ENCODE data around the gene SLAMF9.

The SLAMF9 gene

GRCh38 chr1:159972443-159973205, 18.6 kb upstream of the SLAMF9 start:
- TF ChIP-seq JUND (IDR thresholded peaks at IDR 0.05; ENCODE audit: low read depth) = no peak
- in situ Hi-C loops (cut with HindIII; ENCODE audit: low pct_unique_long_range_greater_than_20kb, low sequenced_read_pairs) = no loop called here
- DNase-seq (ENCODE audit: low read depth in 1 of 2, low spot score in 1 of 2) = no peak

DNA sequence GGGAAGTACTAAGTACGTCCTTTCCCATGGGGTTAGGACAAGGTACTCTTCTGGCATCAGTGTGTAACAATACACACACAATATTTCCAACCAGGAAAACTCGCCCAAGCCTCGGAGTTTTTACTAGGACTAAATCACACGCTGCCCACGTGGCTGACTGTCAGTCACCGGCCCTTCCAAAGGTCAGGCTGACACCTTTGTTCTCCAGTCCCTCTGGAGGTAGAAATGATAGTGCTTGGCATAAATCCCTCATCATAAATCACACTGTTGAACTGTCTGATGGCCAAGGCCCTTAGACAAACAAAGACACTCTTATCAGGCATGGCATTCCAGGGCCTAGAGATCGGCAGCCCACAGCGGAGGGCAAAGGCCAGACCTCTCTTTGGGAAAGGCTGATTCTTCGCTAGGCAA, 16.9 kb upstream of the SLAMF9 start:
- TF ChIP-seq JUND (IDR thresholded peaks at IDR 0.05; ENCODE audit: low read depth) = no peak
- DNase-seq (ENCODE audit: low read depth in 1 of 2, low spot score in 1 of 2) = no peak
- in situ Hi-C loops (cut with HindIII; ENCODE audit: low pct_unique_long_range_greater_than_20kb, low sequenced_read_pairs) = no loop called here

DNA sequence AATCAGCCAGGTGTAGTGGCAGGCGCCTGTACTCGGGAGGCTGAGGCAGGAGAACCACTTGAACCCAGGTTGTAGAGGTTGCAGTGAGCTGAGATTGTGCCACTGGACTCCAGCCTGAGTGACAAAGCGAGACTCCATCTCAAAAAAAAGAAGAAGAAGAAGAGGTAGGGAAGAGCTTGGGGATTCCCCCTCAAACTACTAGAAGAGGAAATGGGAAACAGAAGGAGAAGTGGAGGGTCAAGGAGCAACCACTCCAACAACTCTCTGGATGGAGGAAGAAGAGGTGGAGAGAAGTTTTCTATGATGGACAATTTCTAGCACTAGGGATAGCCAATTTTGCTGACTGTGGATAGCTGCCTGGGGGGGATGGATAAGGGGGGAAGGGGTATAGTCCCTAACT, 14.9 kb upstream of the SLAMF9 start:
- no peak for DNase-seq (ENCODE audit: low read depth in 1 of 2, low spot score in 1 of 2)
- no peak for TF ChIP-seq JUND (IDR thresholded peaks at IDR 0.05; ENCODE audit: low read depth)
- in situ Hi-C loops (cut with HindIII; ENCODE audit: low pct_unique_long_range_greater_than_20kb, low sequenced_read_pairs) = no loop called here

GRCh38 chr1:159965263-159965662, 11.2 kb upstream of the SLAMF9 start:
- in situ Hi-C loops (cut with HindIII; ENCODE audit: low pct_unique_long_range_greater_than_20kb, low sequenced_read_pairs) = no loop called here
- no peak for DNase-seq (ENCODE audit: low read depth in 1 of 2, low spot score in 1 of 2)
- TF ChIP-seq JUND (IDR thresholded peaks at IDR 0.05; ENCODE audit: low read depth) = no peak

- in situ Hi-C loops (cut with HindIII; ENCODE audit: low pct_unique_long_range_greater_than_20kb, low sequenced_read_pairs) = no loop called here
- no peak for TF ChIP-seq JUND (IDR thresholded peaks at IDR 0.05; ENCODE audit: low read depth)
- no peak for DNase-seq (ENCODE audit: low read depth in 1 of 2, low spot score in 1 of 2)
Measured at GRCh38 chr1:159964144-159964543, 10.1 kb upstream of the SLAMF9 start.

DNA sequence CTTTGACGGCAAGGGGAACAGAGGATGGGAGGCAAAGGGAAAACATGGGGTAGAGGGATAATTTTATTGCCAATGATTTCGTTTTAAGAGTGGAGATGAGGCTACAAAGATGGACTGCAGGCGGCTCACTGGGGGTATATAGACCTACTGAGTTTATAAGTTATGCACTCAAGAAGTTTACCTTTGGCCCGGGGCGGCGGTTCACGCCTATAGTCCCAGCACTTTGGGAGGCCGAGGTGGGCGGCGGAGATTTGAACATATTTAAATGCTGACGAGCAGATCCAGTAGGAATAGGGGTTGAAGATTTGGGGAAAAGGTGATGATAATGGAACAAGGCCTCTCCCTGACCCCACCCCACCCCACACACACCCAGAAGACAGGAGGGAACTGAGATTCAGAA, 8.1 kb upstream of the SLAMF9 start:
- TF ChIP-seq JUND (IDR thresholded peaks at IDR 0.05; ENCODE audit: low read depth) = no peak
- in situ Hi-C loops (cut with HindIII; ENCODE audit: low pct_unique_long_range_greater_than_20kb, low sequenced_read_pairs) = no loop called here
- no peak for DNase-seq (ENCODE audit: low read depth in 1 of 2, low spot score in 1 of 2)

DNA sequence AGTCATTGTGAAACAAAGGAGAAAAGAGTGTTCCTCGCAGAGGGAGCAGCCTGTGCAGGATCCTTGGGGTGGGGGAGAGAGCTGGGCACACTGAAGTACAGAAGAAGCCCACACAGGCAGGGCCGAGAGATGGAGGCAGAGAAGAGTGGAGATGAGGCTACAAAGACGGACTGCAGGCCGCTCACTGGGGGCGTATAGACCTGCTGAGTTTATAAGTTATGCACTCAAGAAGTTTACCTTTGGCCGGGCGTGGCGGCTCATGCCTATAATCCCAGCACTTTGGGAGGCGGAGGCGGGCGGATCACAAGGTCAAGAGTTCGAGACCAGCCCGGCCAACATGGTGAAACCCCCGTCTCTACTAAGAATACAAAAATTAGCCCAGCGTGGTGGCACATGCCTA, 7.6 kb upstream of the SLAMF9 start:
- no peak for TF ChIP-seq JUND (IDR thresholded peaks at IDR 0.05; ENCODE audit: low read depth)
- in situ Hi-C loops (cut with HindIII; ENCODE audit: low pct_unique_long_range_greater_than_20kb, low sequenced_read_pairs) = no loop called here

DNA sequence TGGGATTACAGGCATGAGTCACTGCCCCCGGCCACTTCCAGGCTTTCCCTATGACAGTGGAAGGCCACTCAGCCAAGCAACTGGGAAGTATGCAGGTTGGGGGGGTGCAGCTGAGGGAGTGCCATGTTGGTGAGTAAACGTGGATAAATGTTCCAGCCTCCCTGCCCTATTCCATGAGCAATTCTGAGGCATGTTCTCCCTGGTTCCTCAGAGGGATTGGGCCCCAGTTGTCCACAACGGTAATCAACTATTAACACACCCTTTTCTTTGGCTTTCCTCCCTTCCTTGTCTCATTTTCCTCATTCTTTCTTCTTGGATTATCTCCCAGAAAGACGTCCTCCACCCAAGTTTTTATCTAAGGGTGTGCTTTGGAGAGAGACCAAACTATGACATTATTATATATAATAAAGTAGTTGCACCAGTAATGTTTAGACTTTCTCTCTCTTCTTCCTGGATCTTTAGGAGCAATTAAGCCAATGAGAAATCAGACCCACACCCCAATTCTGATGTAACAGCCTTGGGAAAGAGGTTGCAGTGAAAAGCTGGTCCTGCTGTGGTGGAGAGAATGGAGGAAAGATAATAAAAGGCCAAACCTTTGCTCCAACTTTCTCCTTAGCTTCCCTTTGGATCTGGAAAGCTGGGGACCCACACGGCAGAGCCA, 6.8 kb upstream of the SLAMF9 start:
- TF ChIP-seq JUND (IDR thresholded peaks at IDR 0.05; ENCODE audit: low read depth) = no peak
- in situ Hi-C loops (cut with HindIII; ENCODE audit: low pct_unique_long_range_greater_than_20kb, low sequenced_read_pairs) = no loop called here
- no peak for DNase-seq (ENCODE audit: low read depth in 1 of 2, low spot score in 1 of 2)

More for the DNA sequence above, 7.6 kb upstream of the SLAMF9 start:
- DNase-seq (ENCODE audit: low read depth in 1 of 2, low spot score in 1 of 2) = no peak

- TF ChIP-seq JUND (IDR thresholded peaks at IDR 0.05; ENCODE audit: low read depth) = no peak
Measured at GRCh38 chr1:159959451-159959850, 5.4 kb upstream of the SLAMF9 start.

DNA sequence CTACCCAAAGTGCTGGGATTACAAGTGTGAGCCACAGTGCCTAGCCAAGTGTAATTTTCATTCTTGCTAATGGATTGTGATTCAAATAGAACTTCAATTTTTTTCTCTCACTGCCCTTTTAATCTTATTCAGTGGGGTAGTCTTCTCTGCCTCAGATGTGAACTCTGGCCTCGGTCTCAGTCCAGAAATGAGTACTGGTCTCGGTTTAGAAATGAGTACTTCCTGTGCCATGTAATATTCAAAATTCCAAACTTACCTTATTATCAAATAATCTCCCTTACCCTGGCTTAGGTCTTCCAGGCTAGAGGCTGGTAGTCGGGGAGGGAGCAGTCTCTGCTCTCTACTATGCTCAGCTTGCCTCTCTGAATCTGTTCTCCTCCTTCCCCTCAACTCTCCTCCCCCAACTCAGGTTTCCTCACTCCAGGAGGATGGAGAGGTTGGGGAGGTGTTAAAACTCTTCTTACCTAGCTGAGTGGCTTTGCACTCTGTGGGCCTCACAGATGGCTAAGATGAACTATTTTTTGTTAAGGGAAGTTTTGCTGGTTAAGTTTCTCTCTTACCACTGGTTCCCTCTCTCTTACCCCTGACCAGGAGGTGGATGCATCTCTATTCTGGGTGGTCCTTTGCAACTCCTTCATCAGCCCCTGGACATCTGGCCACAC, 4.8 kb upstream of the SLAMF9 start:
- DNase-seq (ENCODE audit: low read depth in 1 of 2, low spot score in 1 of 2) = no peak
- no peak for TF ChIP-seq JUND (IDR thresholded peaks at IDR 0.05; ENCODE audit: low read depth)
- in situ Hi-C loops (cut with HindIII; ENCODE audit: low pct_unique_long_range_greater_than_20kb, low sequenced_read_pairs) = no loop called here

More at GRCh38 chr1:159959451-159959850, 5.4 kb upstream of the SLAMF9 start:
- DNase-seq (ENCODE audit: low read depth in 1 of 2, low spot score in 1 of 2) = peak in 1 of 2 experiments; percentile 95
- in situ Hi-C loops (cut with HindIII; ENCODE audit: low pct_unique_long_range_greater_than_20kb, low sequenced_read_pairs) = no loop called here

- DNase-seq (ENCODE audit: low read depth in 1 of 2, low spot score in 1 of 2) = peak in 1 of 2 experiments; percentile 56
- TF ChIP-seq JUND (IDR thresholded peaks at IDR 0.05; ENCODE audit: low read depth) = no peak
- in situ Hi-C loops (cut with HindIII; ENCODE audit: low pct_unique_long_range_greater_than_20kb, low sequenced_read_pairs) = no loop called here
Measured at GRCh38 chr1:159957824-159958268, 3.8 kb upstream of the SLAMF9 start.

DNA sequence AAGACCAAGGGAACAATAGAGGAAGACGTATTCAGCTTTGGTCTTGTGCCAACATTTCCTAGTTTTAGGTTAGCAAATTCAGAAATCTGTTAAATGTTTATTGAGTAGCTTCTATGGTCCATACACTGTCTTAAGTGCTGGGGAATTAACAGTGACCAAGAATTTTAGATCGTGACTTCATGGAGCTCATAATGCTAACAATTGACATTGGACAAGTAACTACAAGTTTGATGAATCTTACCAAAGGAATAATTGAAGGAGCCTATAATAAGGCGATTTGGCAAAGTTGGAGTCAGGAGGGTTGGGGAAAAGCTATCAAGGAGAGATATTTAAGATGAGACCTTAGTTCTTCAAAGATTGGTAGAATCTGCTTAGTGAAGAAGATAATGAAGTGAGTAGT, 1.4 kb upstream of the SLAMF9 start:
- TF ChIP-seq JUND (IDR thresholded peaks at IDR 0.05; ENCODE audit: low read depth) = no peak
- in situ Hi-C loops (cut with HindIII; ENCODE audit: low pct_unique_long_range_greater_than_20kb, low sequenced_read_pairs) = no loop called here
- no peak for DNase-seq (ENCODE audit: low read depth in 1 of 2, low spot score in 1 of 2)

GRCh38 chr1:159952932-159953331, 1.1 kb downstream of the SLAMF9 start:
- TF ChIP-seq JUND (IDR thresholded peaks at IDR 0.05; ENCODE audit: low read depth) = no peak
- in situ Hi-C loops (cut with HindIII; ENCODE audit: low pct_unique_long_range_greater_than_20kb, low sequenced_read_pairs) = no loop called here
- DNase-seq (ENCODE audit: low read depth in 1 of 2, low spot score in 1 of 2) = no peak

All from T47D (cell line).